Stimulated activated naive CD4-positive, alpha-beta T cell treated with Interleukin-2 at 50 U/mL for 16 hours (primary cell): ENCODE results near the gene BSN.
A peak's percentile ranks its signal among the peaks of the same experiment; 100 is the strongest.

Experiments used
- DNase-seq: peaks from one replicate; lab custom pipeline; 2025; lab: John Stamatoyannopoulos, UW

Gene BSN

DNA sequence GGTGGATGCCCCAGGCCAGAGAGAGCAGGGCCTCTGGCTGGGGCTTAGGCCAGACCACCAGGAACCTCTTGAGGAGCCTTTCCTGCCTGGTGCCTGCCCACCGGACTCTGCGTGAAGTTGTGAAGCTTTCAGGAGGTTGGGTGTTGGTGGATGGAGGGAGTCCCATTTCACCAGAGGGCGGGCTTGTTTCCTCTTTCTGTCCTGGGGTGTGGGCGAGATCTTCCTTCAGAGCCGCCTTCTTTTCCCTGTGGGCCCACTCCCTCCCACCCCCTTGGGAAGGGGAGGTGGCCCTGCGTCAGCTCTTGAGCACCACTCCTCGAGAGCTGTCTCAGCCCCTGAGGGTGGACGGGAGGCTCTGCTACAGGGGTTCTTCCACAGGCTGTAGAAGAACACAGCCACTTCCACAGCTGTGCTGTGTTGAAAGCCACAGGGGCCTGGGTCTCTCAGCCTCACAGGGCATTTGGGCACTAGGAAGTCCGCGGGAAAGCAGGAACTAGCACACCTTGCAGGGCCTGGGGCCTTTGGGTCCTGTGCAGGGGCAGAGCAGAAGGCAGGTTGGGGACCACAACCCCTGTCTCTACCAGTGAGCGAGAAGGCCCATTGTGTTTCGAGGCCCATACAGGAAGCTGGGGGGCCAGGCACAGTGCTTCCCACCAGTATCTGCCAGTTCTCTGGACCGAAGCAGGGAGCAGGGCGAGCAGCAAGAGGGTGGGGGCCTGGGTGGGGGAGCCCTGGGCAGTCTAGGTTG, 163.1 kb downstream of the BSN start:
- no peak for DNase-seq

GRCh38 chr3:49717959-49718857, 163.9 kb downstream of the BSN start:
- DNase-seq: no peak

DNA sequence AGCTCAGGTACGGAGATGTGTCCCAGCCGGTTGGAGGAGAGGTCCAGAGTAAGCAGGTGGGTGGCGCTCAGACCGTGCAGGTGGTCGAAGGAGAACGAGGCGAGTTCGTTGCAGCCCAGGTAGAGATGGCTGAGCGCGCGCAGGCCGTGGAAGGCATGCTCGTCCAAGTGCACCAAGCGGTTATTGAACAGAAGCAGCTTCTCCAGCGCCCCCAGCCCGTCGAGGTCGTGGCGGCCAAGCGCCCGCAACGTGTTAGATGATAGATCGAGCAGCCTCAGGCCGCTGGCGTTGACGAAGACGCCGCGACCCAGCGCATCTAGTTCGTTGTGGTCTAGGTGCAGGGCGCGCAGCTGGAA, 164.6 kb downstream of the BSN start:
- no peak for DNase-seq

DNA sequence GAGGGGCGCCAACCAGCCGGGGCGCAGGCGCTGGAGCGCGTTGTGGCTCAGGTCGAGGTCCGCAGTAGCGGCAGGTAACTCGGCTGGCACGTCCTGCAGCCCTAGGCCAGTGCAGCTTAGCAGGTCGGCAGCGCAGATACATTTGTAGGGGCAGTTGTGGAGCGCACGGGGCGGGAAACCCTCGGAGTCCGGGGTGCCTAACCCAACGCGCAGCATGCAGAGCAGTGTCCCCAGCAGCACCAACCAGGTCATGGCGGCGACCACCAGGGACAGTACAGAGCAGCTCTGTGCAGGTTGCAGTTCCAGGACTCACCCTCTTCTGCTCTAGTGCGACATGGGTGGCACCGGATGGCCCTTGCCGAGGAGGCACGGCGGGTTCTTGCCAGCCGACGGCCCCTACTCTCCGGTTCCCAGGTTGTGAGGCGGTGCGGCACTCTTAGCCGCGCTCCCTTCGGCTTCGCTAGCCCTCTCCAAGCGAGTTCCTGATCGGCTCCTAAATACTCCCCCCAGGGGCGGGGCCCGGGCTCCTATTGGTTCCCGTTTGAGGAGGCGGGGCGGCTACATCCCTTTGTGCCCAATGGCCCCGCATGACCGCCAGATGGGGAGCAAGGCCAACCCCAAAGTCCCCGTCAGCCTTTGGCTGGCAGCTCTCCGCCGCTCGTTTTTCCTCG, 165.1 kb downstream of the BSN start, which contains the start of gene AMIGO3:
Gene AMIGO3, minus strand, starts transcription at position 471 of the 671 bp plus-strand sequence. Its CDS starts 219 bp downstream, at position 252.
- peak; percentile 88 for DNase-seq
